Activated T-cell treated with anti-CD3 and anti-CD28 coated beads, Interleukin-2, amount 50 U/mL, for 4 hours (primary cell): ENCODE measurements around the gene PLA1A. TPM values are rescaled to one million over a fixed set of nuclear protein-coding genes. Genes with fewer than 3 reads are reported as not detected.
A peak's percentile ranks its signal among the peaks of the same experiment; 100 is the strongest.
"Not testable (repeated sequence)": the region's sequence is repeated elsewhere in the genome, so short reads cannot be mapped to it uniquely, and the experiment has no call there.

ENCODE experiments used
- ATAC-seq, 2 donors: fragments of 200-7000 bp; cut with Tn5 transposase; one replicate each; pipeline ENCODE4 v1.10.0; 2021
- DNase-seq: peaks from one replicate; pipeline ENCODE4 v3.0.0-alpha.2; 2020
- H3K27me3 Mint-ChIP-seq: one replicate; pipeline ENCODE4 v1.8.0; 2021; ENCODE audit warnings: low read depth, mixed read lengths
- H3K36me3 Mint-ChIP-seq: one replicate; pipeline ENCODE4 v1.8.0; 2022; ENCODE audit warnings: mixed read lengths; ENCODE audit not compliant: insufficient read depth
- H3K4me1 Mint-ChIP-seq: one replicate; pipeline ENCODE4 v1.8.0; 2021; ENCODE audit warnings: low read depth, mixed read lengths
- H3K4me3 Mint-ChIP-seq: one replicate; pipeline ENCODE4 v1.8.0; 2021; ENCODE audit warnings: mild to moderate bottlenecking, moderate library complexity, mixed read lengths
- H3K9me3 Mint-ChIP-seq: one replicate; pipeline ENCODE4 v1.8.0; 2021; ENCODE audit warnings: mixed read lengths
- total RNA-seq, 3 donors: library from RNA; stranded (reverse); gene quantifications; one replicate each; pipeline ENCODE4 v1.2.1, GENCODE V29; 2021

The PLA1A gene
- total RNA-seq, 3 donors from 2014 or later: not detected

- Mint-ChIP-seq H3K36me3 (peaks cover 9% of the 10 kb centered on the region), H3K4me1 (peaks cover 19% of the 10 kb centered on the region), H3K4me3 (no peak overlapping the region), H3K27me3 (peaks cover 12% of the 10 kb centered on the region), H3K9me3 (no peaks in the 10 kb centered on the region)
- DNase-seq (no peak), ATAC-seq (no peak)
Observed at GRCh38 chr3:119589102-119589773, 8.4 kb upstream of the PLA1A start.

GRCh38 chr3:119590706-119591105 lies 7.0 kb upstream of the PLA1A start:
- DNase-seq (no peak), ATAC-seq (no peak)
- peaks cover 12% of the 10 kb centered on the region for H3K27me3 Mint-ChIP-seq
- H3K4me1 Mint-ChIP-seq: peaks cover 19% of the 10 kb centered on the region
- H3K4me3 Mint-ChIP-seq: no peak overlapping the region
- peaks cover 9% of the 10 kb centered on the region for H3K36me3 Mint-ChIP-seq
- no peaks in the 10 kb centered on the region for H3K9me3 Mint-ChIP-seq

- DNase-seq (no peak), ATAC-seq (no peak)
- H3K4me1 Mint-ChIP-seq: peaks cover 13% of the 10 kb centered on the region
- peaks cover 11% of the 10 kb centered on the region for H3K27me3 Mint-ChIP-seq
- H3K36me3 Mint-ChIP-seq: peaks cover 7% of the 10 kb centered on the region
- no peaks in the 10 kb centered on the region for H3K9me3 Mint-ChIP-seq
- H3K4me3 Mint-ChIP-seq: no peak overlapping the region
Observed at GRCh38 chr3:119592861-119593260, 4.8 kb upstream of the PLA1A start.

GRCh38 chr3:119594066-119594465 lies 3.6 kb upstream of the PLA1A start:
- Mint-ChIP-seq H3K4me1 (peaks cover 4% of the 10 kb centered on the region), H3K4me3 (no peak overlapping the region), H3K9me3 (no peaks in the 10 kb centered on the region), H3K27me3 (peaks cover 5% of the 10 kb centered on the region), H3K36me3 (peaks cover 5% of the 10 kb centered on the region)
- DNase-seq (no peak), ATAC-seq (no peak)

- not testable (repeated sequence) for H3K4me1 Mint-ChIP-seq, ATAC-seq, H3K9me3 Mint-ChIP-seq
Observed at GRCh38 chr3:119594929-119595328, 2.8 kb upstream of the PLA1A start.

GRCh38 chr3:119595639-119596334 lies 1.9 kb upstream of the PLA1A start:
- H3K4me3 Mint-ChIP-seq: no peak overlapping the region
- no peak for DNase-seq
- H3K9me3 Mint-ChIP-seq: no peaks in the 10 kb centered on the region
- no peaks in the 10 kb centered on the region for H3K27me3 Mint-ChIP-seq
- peaks cover 4% of the 10 kb centered on the region for H3K4me1 Mint-ChIP-seq
- no peak for ATAC-seq
- no peaks in the 10 kb centered on the region for H3K36me3 Mint-ChIP-seq

More at GRCh38 chr3:119594929-119595328, 2.8 kb upstream of the PLA1A start:
- H3K36me3 Mint-ChIP-seq, DNase-seq, H3K27me3 Mint-ChIP-seq, H3K4me3 Mint-ChIP-seq: not testable (repeated sequence)

GRCh38 chr3:119596398-119596797 lies 1.3 kb upstream of the PLA1A start:
- ATAC-seq (no peak), DNase-seq (no peak)
- no peaks in the 10 kb centered on the region for H3K9me3 Mint-ChIP-seq
- no peaks in the 10 kb centered on the region for H3K27me3 Mint-ChIP-seq
- no peak overlapping the region for H3K4me3 Mint-ChIP-seq
- H3K36me3 Mint-ChIP-seq: no peaks in the 10 kb centered on the region
- H3K4me1 Mint-ChIP-seq: peaks cover 9% of the 10 kb centered on the region

- no peak for DNase-seq
Observed at GRCh38 chr3:119598410-119599098, 869 bp downstream of the PLA1A start.

GRCh38 chr3:119599558-119600174 lies 2.0 kb downstream of the PLA1A start:
- Mint-ChIP-seq H3K4me3 (no peak overlapping the region), H3K9me3 (no peaks in the 10 kb centered on the region), H3K4me1 (peaks cover 9% of the 10 kb centered on the region), H3K27me3 (peaks cover 3% of the 10 kb centered on the region), H3K36me3 (no peaks in the 10 kb centered on the region)
- ATAC-seq (no peak), DNase-seq (no peak)

More at GRCh38 chr3:119598410-119599098, 869 bp downstream of the PLA1A start:
- Mint-ChIP-seq H3K36me3 (no peaks in the 10 kb centered on the region), H3K27me3 (no peaks in the 10 kb centered on the region), H3K9me3 (no peaks in the 10 kb centered on the region), H3K4me1 (peaks cover 9% of the 10 kb centered on the region), H3K4me3 (no peak overlapping the region)
- ATAC-seq: peak in 1 of 2 donors; percentile 40

- Mint-ChIP-seq H3K36me3 (no peaks in the 10 kb centered on the region), H3K4me1 (peaks cover 9% of the 10 kb centered on the region), H3K4me3 (no peak overlapping the region), H3K9me3 (no peaks in the 10 kb centered on the region), H3K27me3 (peaks cover 3% of the 10 kb centered on the region)
- ATAC-seq: peak; percentile 42 to 60
- no peak for DNase-seq
Observed at GRCh38 chr3:119600732-119601131, 3.0 kb downstream of the PLA1A start.

- Mint-ChIP-seq H3K27me3 (peaks cover 3% of the 10 kb centered on the region), H3K36me3 (no peaks in the 10 kb centered on the region)
Observed at GRCh38 chr3:119601154-119601553, 3.5 kb downstream of the PLA1A start.

GRCh38 chr3:119602676-119603075 lies 5.0 kb downstream of the PLA1A start:
- Mint-ChIP-seq H3K27me3 (peaks cover 3% of the 10 kb centered on the region), H3K36me3 (no peaks in the 10 kb centered on the region), H3K4me1 (peaks cover 9% of the 10 kb centered on the region), H3K9me3 (no peaks in the 10 kb centered on the region), H3K4me3 (no peak overlapping the region)
- DNase-seq: no peak
- no peak for ATAC-seq

More at GRCh38 chr3:119601154-119601553, 3.5 kb downstream of the PLA1A start:
- Mint-ChIP-seq H3K9me3 (no peaks in the 10 kb centered on the region), H3K4me1 (peaks cover 9% of the 10 kb centered on the region), H3K4me3 (no peak overlapping the region)
- DNase-seq (no peak), ATAC-seq (peak; percentile 41 to 58)

- no peaks in the 10 kb centered on the region for H3K36me3 Mint-ChIP-seq
- peak; percentile 58 to 78 for ATAC-seq
- H3K27me3 Mint-ChIP-seq: peaks cover 10% of the 10 kb centered on the region
- H3K4me1 Mint-ChIP-seq: peaks cover 7% of the 10 kb centered on the region
- H3K9me3 Mint-ChIP-seq: no peaks in the 10 kb centered on the region
- H3K4me3 Mint-ChIP-seq: no peak overlapping the region
- DNase-seq: no peak
Observed at GRCh38 chr3:119604878-119605277, 7.2 kb downstream of the PLA1A start.

GRCh38 chr3:119608405-119609000 lies 10.8 kb downstream of the PLA1A start:
- peaks cover 12% of the 10 kb centered on the region for H3K27me3 Mint-ChIP-seq
- no peaks in the 10 kb centered on the region for H3K4me1 Mint-ChIP-seq
- no peak overlapping the region for H3K4me3 Mint-ChIP-seq
- ATAC-seq (no peak), DNase-seq (no peak)
- no peaks in the 10 kb centered on the region for H3K36me3 Mint-ChIP-seq
- H3K9me3 Mint-ChIP-seq: no peaks in the 10 kb centered on the region
